Parathyroid adenoma (tissue), 2 donors: ENCODE data around the gene CSRP2.

Source experiments
- H2AFZ ChIP-seq: fragments of 300-600 bp; sonication (generic); one replicate; pipeline ENCODE4 v1.7.0; 2017; ENCODE audit warnings: antibody characterized with exemption, mild to moderate bottlenecking
- H3K27ac ChIP-seq: fragments of 300-600 bp; sonication (generic); one replicate; pipeline ENCODE4 v1.7.0; 2017
- H3K27me3 ChIP-seq: fragments of 300-600 bp; sonication (generic); one replicate; pipeline ENCODE4 v1.7.0; 2017; ENCODE audit warnings: low read length; ENCODE audit not compliant: control insufficient read depth, insufficient read depth
- H3K36me3 ChIP-seq: fragments of 300-600 bp; sonication (generic); one replicate; pipeline ENCODE4 v1.7.0; 2017; ENCODE audit warnings: low read length; ENCODE audit not compliant: control insufficient read depth, insufficient read depth
- H3K4me1 ChIP-seq: fragments of 300-600 bp; sonication (generic); one replicate; pipeline ENCODE4 v1.7.0; 2017; ENCODE audit warnings: control low read depth
- H3K4me2 ChIP-seq: fragments of 300-600 bp; sonication (generic); one replicate; pipeline ENCODE4 v1.7.0; 2017; ENCODE audit warnings: low read length
- H3K4me3 ChIP-seq: fragments of 300-600 bp; sonication (generic); one replicate; pipeline ENCODE4 v1.7.0; 2017; ENCODE audit warnings: low read depth, low read length
- H3K79me2 ChIP-seq: fragments of 300-600 bp; sonication (generic); one replicate; pipeline ENCODE4 v1.7.0; 2017; ENCODE audit warnings: control low read depth
- H3K9ac ChIP-seq: fragments of 300-600 bp; sonication (generic); one replicate; pipeline ENCODE4 v1.7.0; 2017; ENCODE audit warnings: mild to moderate bottlenecking
- H3K9me3 ChIP-seq: fragments of 300-600 bp; sonication (generic); one replicate; pipeline ENCODE4 v1.7.0; 2017; ENCODE audit warnings: low read length; ENCODE audit not compliant: control insufficient read depth
- TF ChIP-seq, protein P1 (sequence below): fragments of 300-600 bp; sonication (generic); IDR thresholded peaks from one replicate; pipeline ENCODE4 v1.7.0; 2017; ENCODE audit warnings: antibody characterized with exemption, mild to moderate bottlenecking
- donor health status: primary hyperparathyroidism.

CSRP2 gene

DNA sequence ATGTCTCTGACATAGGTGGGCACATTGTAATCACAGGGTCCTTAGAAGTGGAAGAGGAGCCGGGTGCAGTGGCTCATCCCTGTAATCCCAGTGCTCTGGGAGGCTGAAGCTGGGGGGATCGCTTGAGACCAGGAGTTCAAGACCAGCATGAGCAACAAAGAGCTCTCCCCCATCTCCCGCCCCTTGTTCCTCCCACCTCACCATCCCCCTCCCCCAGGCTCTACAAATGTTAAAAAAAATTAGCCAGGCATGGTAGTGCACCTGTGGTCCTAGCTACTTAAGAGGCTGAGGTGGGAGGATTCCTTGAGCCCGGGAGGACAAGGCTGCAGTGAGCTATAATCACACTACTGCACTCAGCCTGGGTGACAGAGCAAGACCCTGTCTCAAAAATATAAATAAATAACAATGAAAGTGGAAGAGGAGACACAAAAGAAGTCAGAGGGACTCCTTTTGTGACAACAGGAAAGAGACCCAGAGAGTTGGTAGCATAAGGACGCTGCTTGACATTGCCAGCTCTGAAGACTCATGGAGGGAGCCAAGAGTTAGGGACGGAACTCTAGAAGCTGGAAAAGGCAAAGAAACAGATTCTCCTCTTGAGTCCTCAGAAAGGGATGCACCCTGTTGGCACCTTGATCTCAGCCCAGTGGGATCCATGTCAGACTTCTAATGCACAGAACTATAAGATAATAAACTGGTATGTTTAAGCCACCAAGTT, 29.6 kb upstream of the CSRP2 start:
- H3K9ac ChIP-seq = no peak overlapping the region
- no peaks in the 10 kb centered on the region for H3K27me3 ChIP-seq
- H3K9me3 ChIP-seq = no peaks in the 10 kb centered on the region
- H3K79me2 ChIP-seq = no peaks in the 10 kb centered on the region
- H3K27ac ChIP-seq = no peak overlapping the region
- no peak overlapping the region for H3K4me3 ChIP-seq
- H3K36me3 ChIP-seq = no peaks in the 10 kb centered on the region
- H2AFZ ChIP-seq = no peak overlapping the region
- H3K4me1 ChIP-seq = no peaks in the 10 kb centered on the region
- H3K4me2 ChIP-seq = no peak overlapping the region
- TF ChIP-seq, protein P1, sequence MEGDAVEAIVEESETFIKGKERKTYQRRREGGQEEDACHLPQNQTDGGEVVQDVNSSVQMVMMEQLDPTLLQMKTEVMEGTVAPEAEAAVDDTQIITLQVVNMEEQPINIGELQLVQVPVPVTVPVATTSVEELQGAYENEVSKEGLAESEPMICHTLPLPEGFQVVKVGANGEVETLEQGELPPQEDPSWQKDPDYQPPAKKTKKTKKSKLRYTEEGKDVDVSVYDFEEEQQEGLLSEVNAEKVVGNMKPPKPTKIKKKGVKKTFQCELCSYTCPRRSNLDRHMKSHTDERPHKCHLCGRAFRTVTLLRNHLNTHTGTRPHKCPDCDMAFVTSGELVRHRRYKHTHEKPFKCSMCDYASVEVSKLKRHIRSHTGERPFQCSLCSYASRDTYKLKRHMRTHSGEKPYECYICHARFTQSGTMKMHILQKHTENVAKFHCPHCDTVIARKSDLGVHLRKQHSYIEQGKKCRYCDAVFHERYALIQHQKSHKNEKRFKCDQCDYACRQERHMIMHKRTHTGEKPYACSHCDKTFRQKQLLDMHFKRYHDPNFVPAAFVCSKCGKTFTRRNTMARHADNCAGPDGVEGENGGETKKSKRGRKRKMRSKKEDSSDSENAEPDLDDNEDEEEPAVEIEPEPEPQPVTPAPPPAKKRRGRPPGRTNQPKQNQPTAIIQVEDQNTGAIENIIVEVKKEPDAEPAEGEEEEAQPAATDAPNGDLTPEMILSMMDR = no peak

DNA sequence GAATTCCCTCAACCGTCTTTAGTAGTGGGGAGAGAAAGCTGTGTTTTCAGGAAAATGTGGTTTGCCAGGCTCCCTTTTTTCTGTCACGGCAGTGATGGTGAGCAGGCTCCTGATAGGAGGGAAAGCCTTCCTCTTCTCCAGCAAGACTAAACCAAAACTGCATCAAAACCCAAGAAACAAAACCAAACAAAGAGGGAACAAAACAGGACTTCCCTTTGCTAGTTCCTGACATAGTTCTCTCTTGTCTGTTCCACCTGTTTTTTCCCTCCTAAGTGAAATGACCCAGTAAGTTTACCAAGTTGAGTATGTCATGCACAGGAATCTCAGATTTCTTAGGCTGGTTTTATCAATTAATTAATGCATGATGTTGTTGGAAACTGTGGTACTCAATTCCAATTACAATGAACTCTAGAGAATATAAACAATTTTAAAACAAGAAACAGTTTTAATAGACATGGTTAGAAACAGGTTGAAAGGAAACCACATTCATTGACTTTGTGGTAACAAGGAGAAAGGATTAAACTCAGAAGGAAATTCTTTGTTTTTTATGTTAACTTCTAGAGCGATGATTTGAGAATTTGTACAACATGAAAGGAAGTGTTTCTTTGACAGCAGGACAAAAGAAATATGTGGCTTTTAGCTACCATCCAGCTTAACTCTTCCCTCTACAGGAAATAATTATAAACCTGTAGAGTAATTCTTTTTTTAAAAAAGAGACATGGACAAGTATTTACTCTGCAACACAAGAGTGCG, 23.0 kb upstream of the CSRP2 start:
- no peak overlapping the region for H2AFZ ChIP-seq
- H3K27ac ChIP-seq = no peak overlapping the region
- no peak overlapping the region for H3K4me2 ChIP-seq
- no peaks in the 10 kb centered on the region for H3K36me3 ChIP-seq
- H3K27me3 ChIP-seq = no peaks in the 10 kb centered on the region
- TF ChIP-seq, protein P1 = no peak
- no peaks in the 10 kb centered on the region for H3K79me2 ChIP-seq
- H3K9me3 ChIP-seq = no peaks in the 10 kb centered on the region
- no peak overlapping the region for H3K4me3 ChIP-seq
- H3K4me1 ChIP-seq = no peaks in the 10 kb centered on the region
- H3K9ac ChIP-seq = no peak overlapping the region

DNA sequence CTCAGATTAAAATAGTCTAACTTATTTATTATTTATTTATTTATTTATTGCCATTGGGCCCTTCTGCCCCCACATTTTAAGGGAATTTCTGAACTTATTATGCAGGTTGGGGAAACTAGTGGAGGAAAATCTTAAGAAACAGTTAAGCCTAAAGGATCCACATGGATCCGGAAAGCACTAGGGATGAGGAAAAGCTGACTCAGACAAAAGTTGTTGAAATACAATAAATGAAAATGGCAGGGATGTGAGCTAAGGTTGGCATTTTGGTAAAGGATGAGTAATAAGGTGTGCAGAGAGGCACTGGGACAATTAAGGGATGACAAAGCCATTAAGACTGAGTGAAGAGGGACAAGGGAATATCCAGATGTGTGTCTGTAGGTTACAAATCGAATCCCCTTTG, 20.7 kb upstream of the CSRP2 start:
- TF ChIP-seq, protein P1 = no peak
- H3K79me2 ChIP-seq = no peaks in the 10 kb centered on the region
- H3K4me3 ChIP-seq = no peak overlapping the region
- H3K4me2 ChIP-seq = no peak overlapping the region
- no peak overlapping the region for H3K27ac ChIP-seq
- H3K9me3 ChIP-seq = no peaks in the 10 kb centered on the region
- H2AFZ ChIP-seq = no peak overlapping the region
- H3K27me3 ChIP-seq = no peaks in the 10 kb centered on the region
- no peaks in the 10 kb centered on the region for H3K36me3 ChIP-seq
- H3K9ac ChIP-seq = no peak overlapping the region
- no peaks in the 10 kb centered on the region for H3K4me1 ChIP-seq

DNA sequence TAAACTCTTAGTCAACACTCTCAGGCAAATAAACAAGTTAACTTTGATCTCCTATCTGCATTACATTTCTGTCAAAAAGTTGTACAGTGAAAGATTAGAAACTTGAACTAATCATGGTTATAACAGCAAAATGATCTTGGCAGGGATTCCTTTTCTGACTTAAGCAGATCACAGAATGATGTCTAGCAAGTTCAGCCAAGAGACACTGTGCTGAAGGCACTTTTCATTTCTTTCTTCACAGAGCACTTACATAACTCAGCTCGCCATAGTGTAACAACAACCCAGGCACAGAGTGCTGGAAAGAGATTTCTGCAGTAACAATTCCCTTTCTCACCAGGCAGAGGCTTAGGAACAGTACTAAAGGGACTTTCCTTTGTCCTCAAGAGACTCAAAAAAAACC, 19.6 kb upstream of the CSRP2 start:
- Histone ChIP-seq H3K27ac (no peak overlapping the region), H3K4me3 (no peak overlapping the region), H3K79me2 (no peaks in the 10 kb centered on the region), H3K9ac (no peak overlapping the region), H3K36me3 (no peaks in the 10 kb centered on the region), H3K9me3 (no peaks in the 10 kb centered on the region), H3K4me1 (no peaks in the 10 kb centered on the region), H3K27me3 (no peaks in the 10 kb centered on the region), H2AFZ (no peak overlapping the region), H3K4me2 (no peak overlapping the region)
- TF ChIP-seq, protein P1 = no peak
